T-helper 22 cell (primary cell): ENCODE data around the gene PGC.

Experiments used
- DNase-seq: peaks from one replicate; pipeline ENCODE4 v3.0.0-alpha.2; 2020; ENCODE audit warnings: low read depth

PGC gene

GRCh38 chr6:41746107-41746506 is 1.1 kb downstream of the PGC start:
- no peak for DNase-seq

DNA sequence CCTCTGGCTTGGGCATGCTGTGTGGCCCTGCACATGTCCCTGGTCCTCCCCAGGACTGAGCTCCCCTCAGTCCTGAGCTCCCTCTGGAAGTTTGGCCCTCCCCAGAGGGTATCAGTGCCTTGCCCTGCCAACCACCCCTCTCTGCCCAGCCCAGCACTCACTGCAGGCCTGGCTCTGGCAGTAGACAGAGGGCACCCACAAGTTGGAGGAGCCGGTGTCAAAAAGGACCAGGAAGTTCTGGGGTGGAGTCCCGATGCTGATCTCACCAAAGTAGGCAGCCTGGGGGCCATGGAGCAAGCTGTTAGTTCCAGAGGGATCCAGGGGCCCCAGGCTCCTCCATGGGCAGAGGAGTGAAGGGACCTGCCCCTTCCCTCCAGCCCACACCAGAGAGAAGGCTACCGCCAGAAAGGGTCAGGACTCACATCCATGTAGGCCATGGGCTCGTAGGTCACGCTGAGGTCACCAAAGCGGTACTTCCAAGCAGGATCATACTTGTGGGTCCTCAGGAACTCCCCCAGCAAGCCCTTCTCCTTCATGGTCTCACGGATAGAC is 2.9 kb downstream of the PGC start:
- DNase-seq, result no peak

DNA sequence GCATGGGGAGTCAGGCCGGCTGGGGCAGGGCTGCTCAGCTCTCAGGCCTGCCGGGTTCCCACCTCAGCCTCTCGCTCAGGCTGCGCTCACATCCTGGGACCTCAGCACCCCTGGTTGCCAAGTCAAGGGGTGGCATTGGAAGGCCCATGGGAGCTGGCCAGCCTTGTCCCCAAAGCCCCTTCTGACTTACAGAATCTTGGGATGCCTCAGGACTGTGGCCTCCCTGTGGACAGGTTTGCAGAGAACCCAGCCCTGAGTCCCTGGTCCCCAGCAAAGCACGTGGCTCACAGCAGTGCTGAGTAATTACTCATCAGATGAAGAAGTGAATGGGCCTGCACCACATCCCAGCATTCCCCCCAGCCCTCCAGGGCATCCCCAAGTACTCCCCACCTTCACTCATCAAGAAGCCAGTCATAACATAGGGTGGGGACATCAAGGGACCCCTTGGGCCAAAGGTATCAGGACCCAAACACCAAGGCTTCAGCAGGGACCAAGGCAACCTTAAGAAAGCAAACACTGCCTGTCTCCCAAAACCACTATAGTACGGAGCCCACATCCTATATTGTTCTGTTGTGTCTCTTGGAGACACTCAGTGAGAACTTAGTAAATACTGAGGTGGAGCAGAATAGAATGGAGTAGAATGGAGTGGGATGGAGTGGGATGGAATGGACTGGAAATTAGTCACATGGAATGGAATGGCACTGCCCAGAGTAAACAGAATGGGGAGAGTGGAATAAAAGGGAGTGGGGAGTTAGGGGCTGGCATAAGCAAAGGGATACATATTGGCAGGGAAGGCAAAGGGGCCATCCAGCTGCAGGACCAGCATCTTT is 3.6 kb downstream of the PGC start:
- DNase-seq, result no peak

DNA sequence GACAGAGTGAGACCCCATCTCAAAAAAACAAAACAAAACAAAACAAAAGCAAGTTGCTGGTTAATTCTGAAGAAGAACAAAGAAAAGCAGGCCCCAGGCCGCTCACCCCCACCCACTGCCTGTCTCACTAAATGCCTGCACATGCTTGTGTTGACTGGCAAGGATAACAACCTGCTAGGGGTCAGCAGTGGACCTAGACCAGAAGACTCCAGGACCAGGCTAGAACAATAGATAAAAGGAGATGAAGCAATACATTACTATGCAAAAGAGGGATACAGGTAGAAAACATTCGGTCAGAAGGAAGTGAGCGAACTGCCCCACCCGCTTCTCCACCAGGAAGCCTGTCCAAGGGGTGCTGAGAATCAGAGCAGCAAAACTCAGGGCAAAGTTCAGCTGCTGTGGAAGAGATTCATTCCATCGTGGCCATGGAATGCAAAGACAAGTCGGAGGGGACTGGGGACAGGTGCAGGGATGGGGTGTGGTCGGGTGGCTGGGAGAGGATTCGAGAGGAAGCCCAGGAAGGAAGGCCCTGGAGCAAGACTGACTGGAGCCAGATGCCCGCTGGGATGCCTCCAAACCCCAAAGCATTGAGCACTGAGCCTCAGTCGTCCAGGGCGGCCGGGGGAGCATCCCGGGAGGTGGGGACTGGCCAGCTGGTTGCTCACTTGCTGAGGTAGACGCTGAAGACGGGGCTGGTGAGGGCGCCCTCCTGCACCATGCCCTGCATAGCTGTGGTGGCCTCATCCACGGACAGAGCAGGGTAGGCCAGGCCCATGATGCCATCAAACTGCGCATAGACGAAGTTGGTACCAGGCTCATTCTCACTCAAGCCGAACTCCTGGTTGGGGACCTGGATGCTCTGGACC is 5.3 kb downstream of the PGC start:
- DNase-seq, result no peak

- DNase-seq, result no peak
Observed at GRCh38 chr6:41740366-41741162, 6.6 kb downstream of the PGC start.

DNA sequence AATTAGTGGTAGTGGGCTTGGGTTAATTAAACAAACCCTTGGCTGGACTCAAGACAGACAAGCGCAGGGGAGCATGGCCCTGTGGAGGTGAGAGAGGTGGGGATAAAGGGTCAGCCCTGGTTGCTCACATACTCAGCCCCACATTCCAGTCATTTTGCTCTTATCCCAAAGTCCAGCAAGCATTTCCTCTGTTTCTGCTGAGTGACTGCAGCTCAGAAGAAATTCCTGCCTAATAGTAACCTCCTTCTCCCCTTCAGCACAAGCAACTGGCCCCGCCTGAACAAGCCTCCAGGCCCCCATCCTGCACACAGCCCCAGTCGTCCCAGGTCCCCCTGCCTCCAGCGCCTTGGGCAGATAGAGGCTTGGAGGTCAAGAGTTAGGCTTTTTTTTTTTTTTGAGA is 8.2 kb downstream of the PGC start:
- no peak for DNase-seq

DNA sequence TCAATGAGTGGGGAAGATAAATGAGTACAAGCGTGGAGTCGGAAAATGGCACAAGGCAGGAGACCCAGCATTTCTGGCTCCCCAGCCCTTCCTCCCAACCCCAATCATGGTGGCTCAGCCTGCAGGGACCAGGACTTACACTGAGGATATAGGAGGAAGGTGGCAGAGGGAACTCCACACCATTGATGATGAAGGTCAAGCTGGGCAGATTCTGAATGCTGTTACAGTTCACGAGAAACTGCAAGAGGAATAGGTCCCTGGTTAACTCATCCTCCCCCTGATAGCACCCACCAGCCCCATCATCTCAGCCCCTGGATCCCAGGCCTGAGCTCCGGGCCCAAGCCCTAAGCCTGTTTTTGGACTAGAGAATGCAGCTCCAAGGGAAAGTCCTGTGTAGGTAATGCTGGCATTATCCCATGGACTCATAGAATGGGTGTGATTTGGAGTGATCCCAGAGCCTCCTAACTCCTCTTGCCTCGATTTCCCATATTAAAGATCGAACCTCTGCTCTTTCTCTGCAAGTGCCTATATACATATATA is 9.5 kb downstream of the PGC start:
- DNase-seq, result no peak

GRCh38 chr6:41736800-41737555 is 10.2 kb downstream of the PGC start:
- no peak for DNase-seq

- DNase-seq, result no peak
Observed at GRCh38 chr6:41736186-41736733, 10.9 kb downstream of the PGC start.

DNA sequence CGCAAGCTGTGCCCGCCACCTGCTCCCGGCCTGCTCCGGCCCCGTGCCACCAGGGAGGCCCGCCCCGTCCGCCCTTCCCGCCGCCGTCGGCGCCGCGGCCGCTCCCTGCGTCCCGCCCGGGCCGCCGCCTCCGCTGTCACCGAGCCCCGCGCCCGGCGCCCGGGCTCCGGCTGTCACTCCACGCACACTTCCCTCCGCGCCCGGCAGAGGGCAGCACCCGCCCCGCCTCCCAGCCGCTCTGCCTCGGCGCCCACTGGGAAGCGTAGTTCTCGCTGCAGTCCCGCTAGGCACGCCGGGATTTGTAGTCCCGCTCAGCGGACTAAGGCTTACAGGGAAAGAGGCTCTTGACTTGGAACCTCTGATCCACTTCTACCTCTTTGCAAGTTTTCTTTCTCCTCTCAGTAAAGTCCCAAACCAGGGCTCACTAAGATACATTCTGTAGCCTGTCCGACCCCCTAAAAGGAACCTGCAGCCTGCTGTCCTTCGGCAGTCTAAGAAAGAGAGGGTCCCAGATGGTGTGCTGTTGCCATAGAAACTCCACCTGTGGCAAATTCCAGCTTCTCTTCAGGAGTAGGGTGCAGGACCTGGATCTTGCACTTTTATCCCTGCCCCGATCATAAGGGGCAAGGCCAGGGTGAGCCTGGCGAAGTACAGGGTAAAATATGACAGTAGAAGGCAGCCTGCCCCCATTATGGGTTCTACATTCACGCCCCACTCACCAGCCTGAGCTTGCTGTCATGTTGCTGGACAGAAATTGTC is 11.6 kb downstream of the PGC start, which contains the start of gene TFEB:
Gene TFEB, minus strand, starts transcription at position 182 of the 759 bp plus-strand sequence. CDS start 44,395 bp downstream, outside the sequence.
- peak; percentile 83 for DNase-seq

- DNase-seq, result peak; percentile 60
Observed at GRCh38 chr6:41734666-41735426, 12.4 kb downstream of the PGC start.

GRCh38 chr6:41733707-41734665 is 13.2 kb downstream of the PGC start:
- DNase-seq, result peak; percentile 63

DNA sequence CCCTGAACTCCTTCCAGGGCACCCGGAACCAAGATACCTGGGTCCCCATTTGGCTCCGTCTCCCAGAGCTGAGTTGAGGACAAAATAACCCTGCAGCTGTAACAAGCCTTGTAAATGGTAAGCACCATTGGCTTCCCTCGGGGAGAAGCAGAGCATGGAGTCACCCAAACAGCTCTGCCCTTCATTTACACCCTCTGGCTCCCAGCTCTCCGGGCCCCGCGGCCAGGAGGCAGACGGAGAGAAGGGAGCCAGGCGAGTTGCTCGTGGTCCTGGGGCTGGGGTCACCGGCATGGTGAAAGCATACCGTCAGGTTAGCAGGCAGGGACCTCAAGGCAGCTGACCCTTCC is 13.9 kb downstream of the PGC start:
- no peak for DNase-seq

DNA sequence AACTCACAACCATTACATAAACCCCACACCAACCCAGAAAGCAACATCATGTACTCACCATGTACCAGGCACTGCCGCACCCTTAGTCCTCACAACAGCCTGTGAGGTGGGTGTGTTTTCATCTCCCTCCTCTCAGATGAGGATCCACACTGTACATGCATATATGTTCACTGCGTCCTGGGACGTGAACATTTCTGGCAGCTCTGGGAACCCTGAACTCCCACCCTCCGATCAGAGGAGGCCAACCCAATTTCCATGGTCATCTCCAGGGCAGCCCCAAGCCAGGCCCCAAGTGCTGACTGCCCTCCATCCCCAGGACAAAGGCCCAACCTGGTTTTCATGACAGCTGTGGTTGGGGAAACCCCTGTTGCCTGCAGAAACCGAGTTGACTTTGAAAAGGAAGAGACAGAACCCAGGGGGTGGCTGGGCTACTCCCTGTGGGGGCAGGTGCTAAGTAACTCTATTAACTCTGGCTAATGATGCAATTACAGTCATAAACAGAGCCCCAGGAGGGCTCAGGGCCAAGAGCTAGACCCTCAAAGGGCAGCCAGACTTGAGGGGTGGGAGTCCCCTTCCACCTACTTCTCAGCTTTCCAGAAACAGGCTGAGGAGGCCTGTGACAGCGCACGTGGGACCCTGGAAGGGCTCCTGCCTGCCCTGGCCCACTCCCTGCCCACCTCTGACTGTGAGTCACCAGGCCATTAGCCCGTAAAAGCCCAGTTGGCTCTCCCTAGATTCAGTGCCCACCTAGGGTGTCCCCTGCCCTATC is 14.4 kb downstream of the PGC start:
- peak; percentile 53 for DNase-seq

DNA sequence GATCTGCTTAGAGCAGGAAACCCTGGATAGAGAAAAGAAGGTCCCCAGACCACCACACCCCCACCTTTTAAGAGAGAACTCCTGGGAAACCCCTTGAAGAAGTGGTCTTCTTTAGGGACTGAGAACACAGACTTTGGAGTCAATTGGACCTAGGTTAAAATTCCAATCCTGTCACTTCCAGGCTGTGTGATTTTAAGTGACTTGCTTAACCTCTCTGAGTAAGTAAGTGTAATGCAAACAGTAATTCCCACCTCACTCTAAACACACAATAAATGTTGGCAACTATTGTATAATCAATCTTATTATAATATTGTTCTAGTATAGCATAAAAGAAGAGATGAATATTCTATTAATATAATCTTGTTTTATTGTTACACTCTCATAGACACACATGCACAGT is 15.0 kb downstream of the PGC start:
- DNase-seq, result no peak

DNA sequence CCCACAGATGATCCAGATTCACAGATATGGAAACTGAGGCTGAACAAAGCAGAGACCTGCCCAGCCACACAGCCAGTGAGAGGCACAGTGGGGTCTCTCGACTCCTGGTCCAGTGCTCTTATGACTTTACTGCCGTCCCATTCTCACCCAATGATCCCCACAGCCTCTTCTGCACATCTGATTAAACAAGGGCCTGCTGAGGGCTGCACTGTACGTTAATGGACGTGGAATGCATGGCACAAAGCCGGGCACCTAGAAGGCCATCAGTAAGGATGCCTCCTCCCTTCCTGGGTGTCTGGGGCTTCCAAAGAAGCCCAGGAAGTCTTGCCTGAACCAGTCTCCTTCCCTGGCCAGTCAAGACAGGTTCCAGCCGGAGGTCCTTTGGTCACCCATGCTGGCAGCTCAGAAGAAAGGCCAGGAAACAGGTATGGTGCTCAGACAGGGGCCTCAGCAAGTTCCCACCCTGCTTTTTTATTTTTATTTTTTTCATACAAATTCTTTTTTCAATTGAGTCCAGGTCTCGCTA is 15.6 kb downstream of the PGC start:
- no peak for DNase-seq
